ENCODE results near the gene SEMA6C.

DNA sequence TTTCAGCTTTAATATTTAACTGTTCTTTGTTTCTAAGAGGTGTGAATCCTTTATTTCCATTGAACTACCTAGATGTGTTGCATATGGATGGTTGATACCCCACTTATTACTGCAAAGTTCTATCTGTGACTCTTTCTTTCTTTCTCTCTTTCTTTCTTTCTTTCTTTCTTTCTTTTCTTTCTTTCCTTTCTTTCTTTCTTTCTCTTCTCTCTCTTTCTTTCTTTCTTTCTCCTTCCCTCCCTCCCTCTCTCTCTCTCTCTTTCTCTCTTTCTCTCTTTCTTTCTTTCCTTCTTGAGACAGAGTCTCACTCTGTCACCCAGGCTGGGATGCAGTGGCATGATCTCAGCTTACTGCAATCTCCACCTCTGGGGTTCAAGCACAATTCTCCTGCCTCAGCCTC, 41.8 kb downstream of the SEMA6C start:
- TF ChIP-seq, protein P1, sequence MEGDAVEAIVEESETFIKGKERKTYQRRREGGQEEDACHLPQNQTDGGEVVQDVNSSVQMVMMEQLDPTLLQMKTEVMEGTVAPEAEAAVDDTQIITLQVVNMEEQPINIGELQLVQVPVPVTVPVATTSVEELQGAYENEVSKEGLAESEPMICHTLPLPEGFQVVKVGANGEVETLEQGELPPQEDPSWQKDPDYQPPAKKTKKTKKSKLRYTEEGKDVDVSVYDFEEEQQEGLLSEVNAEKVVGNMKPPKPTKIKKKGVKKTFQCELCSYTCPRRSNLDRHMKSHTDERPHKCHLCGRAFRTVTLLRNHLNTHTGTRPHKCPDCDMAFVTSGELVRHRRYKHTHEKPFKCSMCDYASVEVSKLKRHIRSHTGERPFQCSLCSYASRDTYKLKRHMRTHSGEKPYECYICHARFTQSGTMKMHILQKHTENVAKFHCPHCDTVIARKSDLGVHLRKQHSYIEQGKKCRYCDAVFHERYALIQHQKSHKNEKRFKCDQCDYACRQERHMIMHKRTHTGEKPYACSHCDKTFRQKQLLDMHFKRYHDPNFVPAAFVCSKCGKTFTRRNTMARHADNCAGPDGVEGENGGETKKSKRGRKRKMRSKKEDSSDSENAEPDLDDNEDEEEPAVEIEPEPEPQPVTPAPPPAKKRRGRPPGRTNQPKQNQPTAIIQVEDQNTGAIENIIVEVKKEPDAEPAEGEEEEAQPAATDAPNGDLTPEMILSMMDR (IDR thresholded peaks at IDR 0.05), result no peak
- TF ChIP-seq POLR2AphosphoS5 (IDR thresholded peaks at IDR 0.05; ENCODE audit: low read depth, low read length), result no peak
- no peak for TF ChIP-seq REST (IDR thresholded peaks at IDR 0.05; ENCODE audit: insufficient read depth in 1 of 2, low read depth in 2 of 2, low read length in 1 of 2)
